CD4-positive, alpha-beta T cell treated with Interleukin-2 at 100 ng/mL for 4 hours (primary cell): ENCODE measurements around the gene FOSL2.
A peak's percentile ranks its signal among the peaks of the same experiment; 100 is the strongest.

Experiments used
- DNase-seq: peaks from one replicate; pipeline ENCODE4 v3.0.0-alpha.2; 2020; ENCODE audit warnings: low spot score

FOSL2 gene

GRCh38 chr2:28412625-28413151, 20.0 kb downstream of the FOSL2 start:
- no peak for DNase-seq

DNA sequence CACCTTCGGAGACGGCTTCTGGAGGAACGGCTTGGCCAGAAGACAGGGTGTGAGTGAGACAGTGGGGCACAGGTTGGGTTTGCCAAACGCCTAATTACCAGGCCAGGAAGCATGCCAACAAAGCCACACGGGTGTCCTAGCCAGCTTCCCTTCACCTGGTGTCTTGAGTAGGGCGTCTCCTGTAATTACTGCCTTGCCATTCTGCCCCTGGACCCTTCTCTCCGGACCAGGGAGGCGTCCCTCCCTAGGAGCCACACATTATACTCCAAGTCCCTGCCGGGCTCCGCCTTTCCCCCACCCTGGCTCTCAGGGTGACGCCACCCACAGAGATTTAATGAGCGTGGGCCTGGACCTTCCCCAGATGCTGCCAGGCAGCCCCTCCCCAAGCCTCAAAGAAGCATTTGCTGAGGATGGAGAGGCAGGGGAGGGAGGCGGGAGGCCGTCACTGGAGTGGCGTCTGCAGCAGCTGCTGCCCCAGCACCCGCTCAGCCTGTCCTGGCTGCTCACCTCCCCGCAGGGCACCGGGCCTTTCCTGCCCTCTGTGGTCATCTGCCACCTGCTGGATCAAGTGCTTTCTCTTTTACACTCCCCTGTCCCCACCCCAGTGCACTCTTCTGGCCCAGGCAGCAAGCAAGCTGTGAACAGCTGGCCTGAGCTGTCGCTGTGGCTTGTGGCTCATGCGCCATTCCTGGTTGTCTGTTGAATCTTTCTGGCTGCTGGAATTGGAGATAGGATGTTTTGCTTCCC, 20.7 kb downstream of the FOSL2 start:
- no peak for DNase-seq

DNA sequence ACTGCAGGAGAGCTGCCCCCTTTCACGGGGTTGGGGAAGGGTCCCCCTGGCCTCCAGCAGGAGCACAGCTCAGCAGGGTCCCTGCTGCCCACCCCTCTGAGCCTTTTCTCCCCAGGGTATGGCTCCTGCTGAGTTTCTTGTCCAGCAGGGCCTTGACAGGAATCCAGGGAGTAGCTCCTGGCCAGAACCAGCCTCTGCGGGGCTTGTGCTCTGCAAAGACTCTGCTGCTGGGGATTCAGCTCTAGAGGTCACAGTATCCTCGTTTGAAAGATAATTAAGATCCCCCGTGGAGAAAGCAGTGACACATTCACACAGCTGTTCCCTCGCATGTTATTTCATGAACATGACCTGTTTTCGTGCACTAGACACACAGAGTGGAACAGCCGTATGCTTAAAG, 21.2 kb downstream of the FOSL2 start:
- DNase-seq, result no peak

- DNase-seq, result no peak
These were observed 21.9 kb downstream of the FOSL2 start for GRCh38 chr2:28414583-28414982.

GRCh38 chr2:28415010-28415409, 22.4 kb downstream of the FOSL2 start:
- DNase-seq, result no peak

DNA sequence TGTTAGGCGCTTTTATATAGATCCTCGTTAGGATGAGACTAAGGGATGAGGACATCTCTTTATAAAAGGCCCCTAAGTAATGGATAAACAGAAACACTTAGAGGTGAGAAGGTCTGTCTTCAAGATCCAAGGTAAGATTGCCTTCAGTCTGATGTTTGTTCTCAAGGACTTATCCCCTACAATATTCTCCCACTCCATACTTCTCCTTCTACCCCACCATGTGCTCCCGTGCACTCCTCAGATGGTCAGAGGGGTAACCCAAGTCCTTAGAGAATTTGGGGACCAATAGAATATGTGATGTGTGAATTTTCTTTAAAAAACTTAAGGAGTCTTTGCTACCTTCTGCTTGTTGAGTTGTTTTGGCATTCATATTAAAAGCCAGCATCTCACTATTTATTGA, 23.1 kb downstream of the FOSL2 start:
- DNase-seq, result no peak

GRCh38 chr2:28419003-28419402, 26.3 kb downstream of the FOSL2 start:
- no peak for DNase-seq

- DNase-seq, result no peak
These were observed 27.0 kb downstream of the FOSL2 start for GRCh38 chr2:28419443-28420270.

- no peak for DNase-seq
These were observed 28.1 kb downstream of the FOSL2 start for GRCh38 chr2:28420722-28421121.

- no peak for DNase-seq
These were observed 30.5 kb downstream of the FOSL2 start for GRCh38 chr2:28422908-28423741.

GRCh38 chr2:28423856-28424605, 31.4 kb downstream of the FOSL2 start:
- peak; percentile 47 for DNase-seq

GRCh38 chr2:28424799-28425463, 32.3 kb downstream of the FOSL2 start:
- peak; percentile 47 for DNase-seq

GRCh38 chr2:28425464-28425835, 32.8 kb downstream of the FOSL2 start:
- no peak for DNase-seq

DNA sequence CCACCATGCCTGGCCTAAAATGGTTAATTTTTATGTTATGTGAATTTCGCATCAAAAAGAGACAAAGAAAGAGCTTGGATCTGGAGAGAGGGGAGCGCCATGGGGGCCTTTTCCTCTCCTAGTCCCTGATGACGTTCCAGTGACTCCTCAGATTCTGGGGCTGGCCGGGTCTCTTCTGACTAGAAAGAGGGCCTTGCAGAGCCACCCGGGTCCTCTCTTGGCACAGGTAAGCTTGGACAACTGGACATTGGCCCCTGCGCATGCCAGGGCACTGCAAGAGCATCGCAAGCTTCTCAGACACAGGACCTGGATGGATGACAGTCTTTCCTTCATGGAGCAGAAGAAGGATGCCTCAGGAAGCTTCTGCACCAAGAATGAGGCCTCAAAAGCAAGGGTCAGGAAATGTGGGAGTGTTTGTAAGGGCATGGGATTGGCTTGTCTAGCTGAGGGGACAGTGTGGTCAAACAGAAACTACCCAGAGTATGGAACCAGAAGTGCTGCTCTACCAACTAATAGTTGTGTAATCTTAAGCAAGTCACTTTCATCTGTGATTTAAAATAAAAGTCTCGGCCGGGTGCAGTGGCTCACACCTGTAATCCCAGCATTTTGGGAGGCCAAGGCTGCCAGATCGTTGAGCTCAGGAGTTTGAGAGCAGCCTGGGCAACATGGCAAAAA, 35.2 kb downstream of the FOSL2 start:
- DNase-seq, result no peak

- DNase-seq, result no peak
These were observed 35.8 kb downstream of the FOSL2 start for GRCh38 chr2:28428486-28428885.

GRCh38 chr2:28429636-28430376, 37.1 kb downstream of the FOSL2 start:
- no peak for DNase-seq

DNA sequence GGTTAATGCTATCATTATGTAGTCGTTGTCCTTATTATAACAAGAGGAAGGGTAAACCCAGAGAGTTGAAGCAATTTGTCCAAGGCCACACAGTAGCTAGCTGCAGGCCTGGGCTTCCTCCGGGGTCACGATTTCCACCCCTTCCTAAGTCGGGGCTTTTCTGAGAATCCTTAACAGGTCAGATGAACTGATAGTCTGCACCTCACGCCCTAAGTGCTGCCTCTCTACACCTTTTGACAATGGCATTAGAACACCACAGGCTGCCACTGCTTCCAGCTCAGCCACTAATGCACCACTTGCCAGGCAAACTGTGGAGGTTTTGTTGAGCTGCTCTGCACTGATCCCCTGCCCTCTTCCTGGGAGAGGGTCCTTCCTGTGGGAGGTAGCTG, 37.7 kb downstream of the FOSL2 start:
- DNase-seq, result no peak

DNA sequence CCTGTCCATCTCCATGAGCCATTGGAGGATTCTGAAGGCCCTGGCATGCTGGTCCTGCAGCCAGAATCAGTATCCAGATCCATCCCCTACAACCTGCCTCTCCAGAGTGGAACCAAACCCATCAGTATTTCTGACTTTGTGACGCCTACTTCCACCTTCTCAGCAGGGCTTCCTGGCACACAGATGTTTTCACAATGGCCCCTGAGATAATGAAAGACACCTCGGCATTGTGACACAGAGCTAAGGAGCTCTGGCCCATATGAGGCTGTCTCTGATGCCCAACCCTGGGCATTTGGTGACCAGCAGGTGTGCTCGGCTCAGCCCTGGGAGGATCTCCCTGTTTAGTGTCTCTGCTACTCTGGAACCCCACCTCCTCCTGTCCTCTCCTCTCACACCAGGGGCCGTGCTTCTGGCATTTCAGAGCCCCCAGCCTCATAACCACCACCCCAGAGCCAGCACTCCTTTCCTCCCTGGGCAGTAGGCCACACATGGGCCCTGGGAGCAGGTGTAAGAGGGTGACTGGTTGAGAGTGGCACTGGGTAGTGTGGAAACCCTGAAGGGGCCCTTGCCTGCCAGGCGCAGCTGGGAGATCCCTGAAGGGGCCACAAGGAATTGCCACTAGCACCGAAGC, 38.2 kb downstream of the FOSL2 start:
- DNase-seq, result no peak

DNA sequence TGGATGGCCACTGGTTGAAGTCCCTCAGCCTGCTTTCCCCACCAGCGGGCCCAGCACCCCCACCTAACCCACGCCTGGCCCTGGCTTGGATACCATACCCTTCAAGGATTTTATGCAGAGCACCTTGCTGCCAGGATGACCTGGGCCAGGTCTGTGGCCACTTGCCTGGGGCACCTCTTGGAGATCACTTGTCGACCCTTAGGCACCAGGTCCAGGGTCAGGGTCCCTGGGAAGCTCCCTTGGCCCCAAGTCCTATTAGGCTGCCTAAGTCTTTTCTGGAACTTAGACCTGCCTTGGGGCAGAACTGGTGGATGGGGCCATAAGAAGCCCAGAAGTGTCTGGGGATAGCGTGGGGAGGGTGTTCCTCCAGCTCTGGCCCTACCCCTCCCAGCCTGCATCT, 39.1 kb downstream of the FOSL2 start:
- DNase-seq, result no peak
